ENCODE measurements around the gene NOTCH3. TPM values are rescaled to one million over a fixed set of nuclear protein-coding genes. Genes with fewer than 3 reads are reported as not detected.

Gene NOTCH3
- total RNA-seq, 1 experiment from 2014 or later, result 164 TPM

DNA sequence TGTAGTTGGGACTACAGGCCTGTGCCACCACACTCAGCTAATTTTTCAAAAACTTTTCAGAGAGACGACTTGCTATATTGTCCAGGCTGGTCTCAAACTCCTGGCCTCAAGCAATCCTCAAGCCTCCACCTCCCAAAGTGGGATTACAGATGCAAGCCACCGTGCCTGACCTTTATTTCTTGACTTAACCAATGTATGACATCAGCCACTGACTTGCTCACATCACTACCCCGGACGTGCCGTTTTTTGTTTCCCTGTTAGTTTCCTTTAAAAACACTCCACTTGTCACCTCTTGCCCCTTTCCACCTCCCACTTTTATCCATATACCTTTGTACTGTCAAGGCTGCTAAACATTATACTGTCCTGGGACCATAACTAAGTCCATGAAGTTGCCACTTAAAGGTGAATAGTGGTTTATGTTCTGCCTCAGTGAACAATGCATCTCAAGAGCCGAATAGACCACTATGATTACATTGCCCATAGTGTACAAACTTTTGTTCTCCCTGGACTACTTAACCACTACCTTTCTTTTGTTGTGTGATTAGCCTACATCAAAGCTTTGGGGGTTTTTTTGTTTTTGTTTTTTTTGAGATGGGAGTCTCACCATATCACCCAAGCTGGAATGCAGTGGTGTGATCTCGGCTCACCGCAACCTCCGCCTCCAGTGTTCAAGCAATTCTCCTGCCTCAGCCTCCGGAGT is 33.8 kb upstream of the NOTCH3 start:
- Histone ChIP-seq H3K79me1 (ENCODE audit: insufficient read depth, low read depth, low read length, poor library complexity, severe bottlenecking) (no peaks in the 10 kb centered on the region), H2AFZ (ENCODE audit: low read length) (no peak overlapping the region), H3K9me3 (ENCODE audit: control insufficient read depth, low read depth, low read length) (no peaks in the 10 kb centered on the region), H2BK120ac (ENCODE audit: low read depth, low read length, poor library complexity, severe bottlenecking) (no peak overlapping the region), H3K27me3 (ENCODE audit: insufficient read depth, low read length) (no peaks in the 10 kb centered on the region; the same call in 1 of the 2 replicates), H3K23ac (ENCODE audit: insufficient read length, low read depth, low read length) (no peak overlapping the region), H2BK15ac (ENCODE audit: low read depth, low read length) (no peak overlapping the region), H3K14ac (ENCODE audit: insufficient read depth, low read length) (no peak overlapping the region), H3K23me2 (ENCODE audit: insufficient read length, low read depth, low read length, poor library complexity, severe bottlenecking) (no peaks in the 10 kb centered on the region), H3K4me2 (ENCODE audit: insufficient read depth, insufficient read length, low read length) (no peak overlapping the region), H4K91ac (ENCODE audit: insufficient read length, low read depth, low read length) (no peak overlapping the region), H3K79me2 (ENCODE audit: insufficient read depth, low read length) (no peaks in the 10 kb centered on the region), H3K4ac (ENCODE audit: low read depth, low read length) (no peak overlapping the region), H3K56ac (ENCODE audit: insufficient read length, low read depth, low read length) (no peak overlapping the region), H2BK5ac (ENCODE audit: insufficient read length, low read length) (no peak overlapping the region), H3K9ac (ENCODE audit: extremely low read depth, insufficient read length, low read length) (no peak overlapping the region), H3T11ph (ENCODE audit: low read length) (no peak overlapping the region), H2BK20ac (ENCODE audit: low read depth, low read length, poor library complexity, severe bottlenecking) (no peak overlapping the region), H3K18ac (ENCODE audit: insufficient read length, low read depth, low read length) (no peak overlapping the region), H3K4me1 (ENCODE audit: insufficient read depth, low read length) (no peaks in the 10 kb centered on the region), H3K27ac (ENCODE audit: insufficient read length, low read depth, low read length) (no peak overlapping the region), H2AK5ac (ENCODE audit: insufficient read length, low read length) (no peak overlapping the region), H4K8ac (replicated peaks; ENCODE audit: insufficient read length, low read depth, low read length) (no peak overlapping the region), H4K5ac (ENCODE audit: insufficient read length, low read depth, low read length) (no peak overlapping the region), H4K20me1 (ENCODE audit: control insufficient read depth, insufficient read depth, insufficient read length) (no peaks in the 10 kb centered on the region), H2BK12ac (ENCODE audit: insufficient read length, low read depth, low read length) (no peak overlapping the region)
- Mint-ChIP-seq H3K4me1 (peaks cover 0 to 2% of the 10 kb centered on the region in 2 experiments; a peak in 2 of 4 replicates), H3K9me3 (no peaks in the 10 kb centered on the region), H3K27ac (peak overlapping the region in 2 of 3 experiments; percentile 1 to 15; a peak in 2 of 7 replicates), H3K27me3 (ENCODE audit: low read depth) (no peaks in the 10 kb centered on the region), H3K36me3 (ENCODE audit: insufficient read depth in 1 of 3, low read depth in 3 of 3) (peaks cover 19 to 50% (median 41%) of the 10 kb centered on the region in 3 experiments; a peak in 6 of 7 replicates), H3K4me3 (no peak overlapping the region)
- DNase-seq, result no peak
- TF ChIP-seq, protein P1, sequence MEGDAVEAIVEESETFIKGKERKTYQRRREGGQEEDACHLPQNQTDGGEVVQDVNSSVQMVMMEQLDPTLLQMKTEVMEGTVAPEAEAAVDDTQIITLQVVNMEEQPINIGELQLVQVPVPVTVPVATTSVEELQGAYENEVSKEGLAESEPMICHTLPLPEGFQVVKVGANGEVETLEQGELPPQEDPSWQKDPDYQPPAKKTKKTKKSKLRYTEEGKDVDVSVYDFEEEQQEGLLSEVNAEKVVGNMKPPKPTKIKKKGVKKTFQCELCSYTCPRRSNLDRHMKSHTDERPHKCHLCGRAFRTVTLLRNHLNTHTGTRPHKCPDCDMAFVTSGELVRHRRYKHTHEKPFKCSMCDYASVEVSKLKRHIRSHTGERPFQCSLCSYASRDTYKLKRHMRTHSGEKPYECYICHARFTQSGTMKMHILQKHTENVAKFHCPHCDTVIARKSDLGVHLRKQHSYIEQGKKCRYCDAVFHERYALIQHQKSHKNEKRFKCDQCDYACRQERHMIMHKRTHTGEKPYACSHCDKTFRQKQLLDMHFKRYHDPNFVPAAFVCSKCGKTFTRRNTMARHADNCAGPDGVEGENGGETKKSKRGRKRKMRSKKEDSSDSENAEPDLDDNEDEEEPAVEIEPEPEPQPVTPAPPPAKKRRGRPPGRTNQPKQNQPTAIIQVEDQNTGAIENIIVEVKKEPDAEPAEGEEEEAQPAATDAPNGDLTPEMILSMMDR (conservative IDR thresholded peaks at IDR 0.05), result no peak
- no CpG with 5 or more reads among the region's 10 CpGs for WGBS (ENCODE audit: extremely low coverage, insufficient read length, low lambda C conversion rate)

Measured in H9 (cell line).